ENCODE results near the gene EPHA6. TPM values are rescaled to one million over a fixed set of nuclear protein-coding genes. Genes with fewer than 3 reads are reported as not detected.
"Not testable (repeated sequence)": the region's sequence is repeated elsewhere in the genome, so short reads cannot be mapped to it uniquely, and the experiment has no call there.

EPHA6 gene
- total and polyA plus RNA-seq, 9 donors = 0.07 to 0.62 (median 0.18) TPM

DNA sequence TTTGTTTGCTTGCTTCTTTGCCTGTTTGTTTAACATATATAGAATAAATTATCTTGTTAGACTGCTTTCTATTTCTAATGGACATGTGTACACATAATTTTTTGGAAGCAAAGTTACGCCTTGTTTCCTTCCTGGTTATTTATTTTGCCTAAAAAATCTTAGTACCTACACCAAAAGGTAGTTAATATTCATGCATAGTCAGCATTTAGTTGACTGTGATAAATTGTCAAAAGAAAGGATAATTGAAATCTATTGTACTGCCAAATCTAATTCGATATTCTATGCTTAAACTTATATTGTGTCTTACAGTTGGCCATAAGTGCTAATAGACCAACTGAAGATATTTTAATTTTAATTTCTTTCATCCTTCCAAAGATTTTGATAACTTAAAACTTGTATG is 716.3 kb downstream of the EPHA6 start:
- H3K27ac ChIP-seq (ENCODE audit: low read length) = no peak overlapping the region
- H3K36me3 ChIP-seq (ENCODE audit: control insufficient read depth, insufficient read depth, low read length) = no peaks in the 10 kb centered on the region
- no peak for DNase-seq
- no peaks in the 10 kb centered on the region for H3K4me1 ChIP-seq (ENCODE audit: control insufficient read depth, insufficient read depth, low read length)
- H3K27me3 ChIP-seq (ENCODE audit: control insufficient read depth, insufficient read depth, low read length) = no peaks in the 10 kb centered on the region
- WGBS (ENCODE audit: insufficient coverage) = no CpG with 5 or more reads among the region's 2 CpGs
- no peak overlapping the region for H3K4me3 ChIP-seq (ENCODE audit: low read length)
- H3K9me3 ChIP-seq (replicated peaks; ENCODE audit: control insufficient read depth, low read depth, low read length) = no peaks in the 10 kb centered on the region

DNA sequence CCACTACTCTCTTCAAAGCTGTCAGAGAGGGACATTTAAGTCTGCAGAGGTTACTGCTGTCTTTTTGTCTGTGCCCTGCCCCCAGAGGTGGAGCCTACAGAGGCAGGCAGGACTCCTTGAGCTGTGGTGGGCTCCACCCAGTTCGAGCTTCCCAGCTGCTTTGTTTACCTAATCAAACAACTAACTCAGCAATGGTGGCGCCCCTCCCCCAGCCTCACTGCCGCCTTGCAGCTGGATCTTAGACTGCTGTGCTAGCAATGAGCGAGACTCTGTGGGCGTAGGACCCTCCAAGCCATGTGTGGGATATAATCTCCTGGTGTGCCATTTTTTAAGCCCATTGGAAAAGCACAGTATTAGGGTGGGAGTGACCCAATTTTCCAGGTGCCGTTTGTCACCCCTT is 733.2 kb downstream of the EPHA6 start:
- DNase-seq = not testable (repeated sequence)

DNA sequence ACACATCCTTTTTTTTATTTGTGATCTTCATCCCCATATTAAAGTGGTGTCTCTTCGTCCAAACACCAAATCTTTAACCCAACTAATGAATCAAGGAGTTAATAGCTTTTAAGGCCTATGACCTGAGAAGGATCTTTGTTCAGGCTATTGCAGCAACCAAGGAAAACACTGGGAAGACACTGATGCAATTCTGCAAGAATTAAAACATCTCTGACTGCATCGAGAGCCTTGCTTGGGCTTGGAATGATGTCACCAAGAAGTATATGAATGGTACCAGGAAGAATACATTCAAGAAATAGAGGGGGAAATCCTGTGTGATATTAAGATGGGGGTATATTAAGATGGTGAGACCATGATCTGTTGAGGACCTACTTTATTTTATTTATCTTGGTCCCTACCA is 736.0 kb downstream of the EPHA6 start:
- no CpG with 5 or more reads among the region's 2 CpGs for WGBS (ENCODE audit: insufficient coverage)
- no peak overlapping the region for H3K4me3 ChIP-seq (ENCODE audit: low read length)
- no peaks in the 10 kb centered on the region for H3K9me3 ChIP-seq (replicated peaks; ENCODE audit: control insufficient read depth, low read depth, low read length)
- H3K36me3 ChIP-seq (ENCODE audit: control insufficient read depth, insufficient read depth, low read length) = no peaks in the 10 kb centered on the region
- H3K27ac ChIP-seq (ENCODE audit: low read length) = no peak overlapping the region
- H3K27me3 ChIP-seq (ENCODE audit: control insufficient read depth, insufficient read depth, low read length) = no peaks in the 10 kb centered on the region
- no peak for DNase-seq
- H3K4me1 ChIP-seq (ENCODE audit: control insufficient read depth, insufficient read depth, low read length) = no peaks in the 10 kb centered on the region

More for the DNA sequence above, 733.2 kb downstream of the EPHA6 start:
- WGBS (ENCODE audit: insufficient coverage) = 87% methylated on average over 3 of the region's 6 CpGs
- not testable (repeated sequence) for H3K27me3 ChIP-seq (ENCODE audit: control insufficient read depth, insufficient read depth, low read length); H3K36me3 ChIP-seq (ENCODE audit: control insufficient read depth, insufficient read depth, low read length); H3K9me3 ChIP-seq (replicated peaks; ENCODE audit: control insufficient read depth, low read depth, low read length); H3K27ac ChIP-seq (ENCODE audit: low read length); H3K4me3 ChIP-seq (ENCODE audit: low read length); H3K4me1 ChIP-seq (ENCODE audit: control insufficient read depth, insufficient read depth, low read length)

DNA sequence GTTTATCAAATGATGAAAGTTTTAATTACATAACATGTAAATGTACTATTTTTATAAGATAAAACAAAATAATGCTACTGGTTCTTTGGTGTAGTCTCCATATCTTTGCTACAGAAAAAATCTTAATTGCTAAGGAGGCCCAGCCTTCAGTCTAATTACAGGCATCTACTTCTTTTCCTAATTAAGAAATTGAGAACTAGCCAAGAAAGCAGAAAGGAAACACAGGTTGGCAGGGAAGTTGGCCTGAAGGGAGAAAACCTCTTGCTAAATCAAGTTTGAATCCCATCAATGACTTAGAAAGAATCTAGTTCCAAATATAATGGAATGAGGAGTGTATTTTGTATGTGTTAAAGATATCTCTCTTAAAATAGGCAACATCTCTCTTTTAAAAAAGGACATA is 737.8 kb downstream of the EPHA6 start:
- H3K4me1 ChIP-seq (ENCODE audit: control insufficient read depth, insufficient read depth, low read length) = no peaks in the 10 kb centered on the region
- no peaks in the 10 kb centered on the region for H3K27me3 ChIP-seq (ENCODE audit: control insufficient read depth, insufficient read depth, low read length)
- no peak overlapping the region for H3K4me3 ChIP-seq (ENCODE audit: low read length)
- H3K36me3 ChIP-seq (ENCODE audit: control insufficient read depth, insufficient read depth, low read length) = no peaks in the 10 kb centered on the region
- no peaks in the 10 kb centered on the region for H3K9me3 ChIP-seq (replicated peaks; ENCODE audit: control insufficient read depth, low read depth, low read length)
- DNase-seq = no peak
- no peak overlapping the region for H3K27ac ChIP-seq (ENCODE audit: low read length)

DNA sequence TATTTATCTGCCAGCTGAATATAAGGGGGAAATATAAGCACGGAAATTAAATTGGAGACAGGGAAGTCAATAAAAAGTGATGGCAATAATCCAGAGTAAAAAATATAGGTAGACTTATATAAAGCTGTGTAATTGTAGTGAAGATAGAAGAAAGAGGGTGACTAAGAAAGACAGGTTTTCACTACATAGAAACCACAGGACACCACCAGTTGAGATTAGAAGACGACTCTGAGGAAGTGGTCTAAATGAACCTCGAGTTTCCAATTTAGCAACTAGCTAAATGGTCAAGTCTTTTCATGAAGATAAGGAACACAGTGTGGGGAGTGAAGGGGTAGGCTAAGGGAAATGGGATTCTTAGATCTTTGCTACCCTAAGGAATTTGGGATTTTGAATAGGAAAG is 761.3 kb downstream of the EPHA6 start:
- Histone ChIP-seq H3K9me3 (replicated peaks; ENCODE audit: control insufficient read depth, low read depth, low read length) (no peaks in the 10 kb centered on the region), H3K27me3 (ENCODE audit: control insufficient read depth, insufficient read depth, low read length) (no peaks in the 10 kb centered on the region), H3K36me3 (ENCODE audit: control insufficient read depth, insufficient read depth, low read length) (no peaks in the 10 kb centered on the region), H3K4me3 (ENCODE audit: low read length) (no peak overlapping the region), H3K27ac (ENCODE audit: low read length) (no peak overlapping the region), H3K4me1 (ENCODE audit: control insufficient read depth, insufficient read depth, low read length) (no peaks in the 10 kb centered on the region)
- WGBS (ENCODE audit: insufficient coverage) = 83% methylated on average over 1 of the region's 3 CpGs
- DNase-seq = no peak

DNA sequence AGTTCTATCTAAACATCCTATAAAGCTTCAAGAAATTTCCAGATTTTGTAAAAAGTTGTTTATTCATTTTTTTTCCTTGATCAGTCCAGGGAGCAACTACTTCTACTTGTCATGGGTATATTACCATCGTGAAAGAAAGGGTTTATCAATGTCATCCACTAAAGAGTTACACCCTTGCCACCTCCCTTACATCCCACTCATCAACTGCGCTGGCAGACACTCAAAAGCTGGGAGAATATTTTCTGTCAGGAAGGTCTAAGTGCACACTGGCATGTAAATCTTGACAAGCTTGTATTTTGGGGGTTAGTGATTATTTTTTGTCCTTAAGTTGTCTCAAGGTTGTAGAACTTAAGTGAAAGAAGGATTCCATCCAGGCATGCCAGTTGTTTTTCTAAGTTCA is 761.8 kb downstream of the EPHA6 start:
- H3K4me3 ChIP-seq (ENCODE audit: low read length) = no peak overlapping the region
- H3K4me1 ChIP-seq (ENCODE audit: control insufficient read depth, insufficient read depth, low read length) = no peaks in the 10 kb centered on the region
- H3K36me3 ChIP-seq (ENCODE audit: control insufficient read depth, insufficient read depth, low read length) = no peaks in the 10 kb centered on the region
- no peak for DNase-seq
- H3K9me3 ChIP-seq (replicated peaks; ENCODE audit: control insufficient read depth, low read depth, low read length) = no peaks in the 10 kb centered on the region
- no CpG with 5 or more reads among the region's 2 CpGs for WGBS (ENCODE audit: insufficient coverage)
- H3K27me3 ChIP-seq (ENCODE audit: control insufficient read depth, insufficient read depth, low read length) = no peaks in the 10 kb centered on the region
- no peak overlapping the region for H3K27ac ChIP-seq (ENCODE audit: low read length)

DNA sequence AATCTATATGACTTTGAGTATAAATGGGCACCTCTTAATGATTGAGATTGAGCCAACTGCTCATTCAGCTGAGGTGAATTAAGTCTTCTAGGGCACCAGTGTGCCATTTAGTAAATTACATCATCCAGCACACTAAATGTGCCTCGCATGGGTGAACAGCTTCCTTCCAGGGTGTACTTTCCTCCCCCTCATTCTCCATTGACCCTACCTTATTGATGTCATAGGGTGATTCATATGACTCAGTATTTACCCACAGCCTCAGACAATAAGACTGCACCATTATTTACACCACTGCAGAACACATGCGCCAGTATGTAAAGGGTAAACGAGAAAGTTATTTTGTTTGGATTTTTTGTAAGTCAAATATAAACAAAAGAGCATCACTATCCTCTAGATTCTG is 765.0 kb downstream of the EPHA6 start:
- WGBS (ENCODE audit: insufficient coverage) = no CpG with 5 or more reads among the region's 3 CpGs
- no peaks in the 10 kb centered on the region for H3K9me3 ChIP-seq (replicated peaks; ENCODE audit: control insufficient read depth, low read depth, low read length)

DNA sequence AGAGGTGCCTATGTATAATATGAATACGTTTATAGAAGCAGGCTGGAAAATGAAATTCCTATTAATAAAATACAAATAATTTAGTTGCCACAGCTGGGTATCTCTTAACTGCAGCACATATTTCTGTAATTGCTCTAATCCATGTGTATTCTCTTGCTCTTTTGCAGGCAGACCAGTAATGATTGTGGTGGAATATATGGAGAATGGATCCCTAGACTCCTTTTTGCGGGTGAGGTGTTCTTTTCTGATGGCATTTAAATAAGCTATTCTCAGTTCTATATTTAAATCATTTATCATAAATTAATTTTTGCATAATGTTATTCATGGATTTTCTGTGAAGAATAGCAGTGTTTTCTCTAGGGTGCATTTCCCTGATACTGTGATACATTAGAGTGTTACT is 796.2 kb downstream of the EPHA6 start:
- Histone ChIP-seq H3K27me3 (ENCODE audit: control insufficient read depth, insufficient read depth, low read length) (no peaks in the 10 kb centered on the region), H3K9me3 (replicated peaks; ENCODE audit: control insufficient read depth, low read depth, low read length) (peaks cover 3% of the 10 kb centered on the region), H3K4me3 (ENCODE audit: low read length) (no peak overlapping the region), H3K4me1 (ENCODE audit: control insufficient read depth, insufficient read depth, low read length) (no peaks in the 10 kb centered on the region), H3K36me3 (ENCODE audit: control insufficient read depth, insufficient read depth, low read length) (no peaks in the 10 kb centered on the region), H3K27ac (ENCODE audit: low read length) (no peak overlapping the region)
- WGBS (ENCODE audit: insufficient coverage) = no CpG with 5 or more reads among the region's 2 CpGs
- no peak for DNase-seq

More for the DNA sequence above, 765.0 kb downstream of the EPHA6 start:
- no peak for DNase-seq
- Histone ChIP-seq H3K27me3 (ENCODE audit: control insufficient read depth, insufficient read depth, low read length) (no peaks in the 10 kb centered on the region), H3K4me3 (ENCODE audit: low read length) (no peak overlapping the region), H3K27ac (ENCODE audit: low read length) (no peak overlapping the region), H3K36me3 (ENCODE audit: control insufficient read depth, insufficient read depth, low read length) (no peaks in the 10 kb centered on the region), H3K4me1 (ENCODE audit: control insufficient read depth, insufficient read depth, low read length) (no peaks in the 10 kb centered on the region)

DNA sequence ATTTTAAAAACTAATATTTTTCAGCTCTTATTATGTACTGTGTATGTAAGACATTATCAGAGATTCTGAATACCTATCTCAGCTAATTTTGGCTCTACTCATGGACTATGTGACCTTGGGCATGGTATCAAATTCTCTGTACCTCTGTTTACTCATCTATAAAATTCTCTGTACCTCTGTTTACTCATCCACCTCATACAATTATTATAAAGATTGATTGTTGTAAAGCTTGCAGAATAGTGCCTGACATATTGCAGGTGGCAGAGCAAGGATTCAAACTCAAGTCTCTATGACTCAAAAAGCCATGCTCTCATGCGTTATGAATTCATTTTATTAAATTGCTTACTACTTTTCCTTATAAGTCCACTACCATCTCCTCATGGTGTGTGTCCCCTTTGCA is 798.2 kb downstream of the EPHA6 start:
- H3K4me3 ChIP-seq (ENCODE audit: low read length) = no peak overlapping the region
- no peaks in the 10 kb centered on the region for H3K36me3 ChIP-seq (ENCODE audit: control insufficient read depth, insufficient read depth, low read length)
- no peaks in the 10 kb centered on the region for H3K27me3 ChIP-seq (ENCODE audit: control insufficient read depth, insufficient read depth, low read length)
- no CpG with 5 or more reads among the region's 1 CpG for WGBS (ENCODE audit: insufficient coverage)
- peaks cover 3% of the 10 kb centered on the region for H3K9me3 ChIP-seq (replicated peaks; ENCODE audit: control insufficient read depth, low read depth, low read length)
- DNase-seq = no peak
- no peaks in the 10 kb centered on the region for H3K4me1 ChIP-seq (ENCODE audit: control insufficient read depth, insufficient read depth, low read length)
- no peak overlapping the region for H3K27ac ChIP-seq (ENCODE audit: low read length)

DNA sequence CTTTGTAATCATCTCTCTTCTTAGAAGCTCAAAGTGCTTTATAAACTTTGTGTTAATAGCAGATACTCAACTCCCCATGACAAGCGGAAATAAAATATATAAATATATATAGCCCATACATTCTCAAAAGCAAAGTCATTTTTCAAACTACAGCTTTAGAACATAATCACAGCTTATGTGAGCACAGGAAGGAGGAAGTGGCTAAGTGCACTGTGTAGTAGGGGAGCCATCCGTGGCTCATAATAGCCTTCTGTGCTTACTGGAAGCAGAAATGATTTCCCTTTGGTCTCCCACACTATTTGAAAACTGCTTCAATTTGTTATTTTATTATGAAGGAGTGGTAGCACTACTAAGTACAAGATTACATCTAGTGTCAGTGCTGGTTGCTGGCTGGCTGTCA is 798.7 kb downstream of the EPHA6 start:
- no peak for DNase-seq
- no CpG with 5 or more reads among the region's 2 CpGs for WGBS (ENCODE audit: insufficient coverage)

DNA sequence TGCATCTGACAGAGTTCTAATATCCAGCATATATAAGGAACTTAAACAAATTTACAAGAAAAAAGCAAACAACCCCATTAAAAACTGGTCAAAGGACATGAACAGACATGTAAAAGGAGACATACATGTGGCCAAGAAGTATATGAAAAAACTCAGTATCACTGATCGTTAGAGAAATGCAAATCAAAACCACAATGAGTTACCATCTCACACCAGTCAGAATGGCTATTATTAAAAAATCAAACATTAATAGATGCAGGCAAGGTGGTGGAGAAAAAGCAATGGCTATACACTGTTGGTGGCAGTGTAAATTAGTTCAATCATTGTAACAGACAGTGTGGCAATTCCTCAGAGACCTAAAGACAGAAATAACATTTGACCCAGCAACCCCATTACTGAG is 806.1 kb downstream of the EPHA6 start:
- not testable (repeated sequence) for H3K9me3 ChIP-seq (replicated peaks; ENCODE audit: control insufficient read depth, low read depth, low read length); H3K36me3 ChIP-seq (ENCODE audit: control insufficient read depth, insufficient read depth, low read length); H3K4me1 ChIP-seq (ENCODE audit: control insufficient read depth, insufficient read depth, low read length); DNase-seq; H3K27ac ChIP-seq (ENCODE audit: low read length); H3K4me3 ChIP-seq (ENCODE audit: low read length); H3K27me3 ChIP-seq (ENCODE audit: control insufficient read depth, insufficient read depth, low read length)
- no CpG with 5 or more reads among the region's 1 CpG for WGBS (ENCODE audit: insufficient coverage)

More for the DNA sequence above, 798.7 kb downstream of the EPHA6 start:
- Histone ChIP-seq H3K36me3 (ENCODE audit: control insufficient read depth, insufficient read depth, low read length) (no peaks in the 10 kb centered on the region), H3K9me3 (replicated peaks; ENCODE audit: control insufficient read depth, low read depth, low read length) (peaks cover 3% of the 10 kb centered on the region), H3K27ac (ENCODE audit: low read length) (no peak overlapping the region), H3K4me3 (ENCODE audit: low read length) (no peak overlapping the region), H3K4me1 (ENCODE audit: control insufficient read depth, insufficient read depth, low read length) (no peaks in the 10 kb centered on the region), H3K27me3 (ENCODE audit: control insufficient read depth, insufficient read depth, low read length) (no peaks in the 10 kb centered on the region)

Data from muscle of leg (tissue), 11 donors.